ENCODE data around the gene THBD. TPM values are rescaled to one million over a fixed set of nuclear protein-coding genes. Genes with fewer than 3 reads are reported as not detected.
A peak's percentile ranks its signal among the peaks of the same experiment; 100 is the strongest.

Gene THBD
- total and polyA plus RNA-seq, 2 of the 4 experiments (the other 2 are of a cell fraction): 0.07 TPM; not detected in 1

- H3K4me3 ChIP-seq (ENCODE audit: insufficient read depth, low read depth, low read length): no peak overlapping the region
- H3K14ac ChIP-seq (replicated peaks; ENCODE audit: low read depth, low read length): no peak overlapping the region
- no TSS peak for BruUV-seq (replicated peaks)
- no peak overlapping the region for H3K4ac ChIP-seq (ENCODE audit: low read depth, low read length)
- H4K91ac ChIP-seq (ENCODE audit: insufficient read depth, low read depth, low read length): no peak overlapping the region
- no peak overlapping the region for H3K27ac ChIP-seq (ENCODE audit: insufficient read depth, low read length)
- DNase-seq: no peak
- ChIA-PET POLR2A (ENCODE audit: unreplicated experiment) (no interaction called here), CTCF (no interaction called here)
- no peaks in the 10 kb centered on the region for H4K20me1 ChIP-seq (ENCODE audit: insufficient read depth, low read length)
- no peak overlapping the region for H2BK15ac ChIP-seq (ENCODE audit: low read depth, low read length)
- H3K9ac ChIP-seq (ENCODE audit: low read depth, low read length): no peak overlapping the region
- no peak overlapping the region for H3K18ac ChIP-seq (ENCODE audit: low read depth, low read length)
- dilution Hi-C loops (cut with HindIII; ENCODE audit: low sequenced_read_pairs, unreplicated experiment) (no loop called here), in situ Hi-C loops (cut with MboI; ENCODE audit: low sequenced_read_pairs) (no loop called here), intact Hi-C loops (cut with micrococcal nuclease) (no loop called here)
- H2BK5ac ChIP-seq (ENCODE audit: low read depth, low read length, poor library complexity, severe bottlenecking): no peak overlapping the region
- no peaks in the 10 kb centered on the region for H3K4me1 ChIP-seq (ENCODE audit: control insufficient read depth, insufficient read depth, low read length)
- 100% methylated on average over 2 of the region's 5 CpGs; no CpG with 5 or more reads in 1 of the 2 experiments for WGBS, 2 experiments (ENCODE audit: extremely low coverage in 2 of 2, insufficient read length in 1 of 2)
- H3K9me3 ChIP-seq (ENCODE audit: control insufficient read depth, insufficient read depth, low read length): no peaks in the 10 kb centered on the region
- H2AK9ac ChIP-seq (replicated peaks; ENCODE audit: low read depth, low read length, poor library complexity): peak overlapping the region; percentile 9
- 0 out of 2 replicates have a peak, but pooled peaks cover under 1% of the 10 kb centered on the region for H3K27me3 ChIP-seq (ENCODE audit: control insufficient read depth, insufficient read depth, low read length)
- H3K56ac ChIP-seq (ENCODE audit: extremely low read depth, insufficient read depth, low read length): no peak overlapping the region
- TF ChIP-seq POLR2A (IDR thresholded peaks at IDR 0.05; ENCODE audit: low read depth, low read length) (no peak), SMC3 (IDR thresholded peaks at IDR 0.05; ENCODE audit: low read depth, low read length) (no peak), CTCF (conservative IDR thresholded peaks at IDR 0.05; ENCODE audit: low read depth, low read length) (no peak)
- no peak overlapping the region for H3K23ac ChIP-seq (ENCODE audit: low read depth, low read length)
- H2AFZ ChIP-seq (replicated peaks; ENCODE audit: low read length, poor library complexity): no peak overlapping the region
- no peaks in the 10 kb centered on the region for H3K9me1 ChIP-seq (ENCODE audit: insufficient read depth, low read length)
- no peak for ATAC-seq (ENCODE audit: low read depth)
- H3K36me3 ChIP-seq (ENCODE audit: control insufficient read depth, insufficient read depth, low read length): no peaks in the 10 kb centered on the region
- no peaks in the 10 kb centered on the region for H3K79me1 ChIP-seq (ENCODE audit: low read depth in 1 of 2, low read length in 2 of 2)
- no peak overlapping the region for H2AK5ac ChIP-seq (ENCODE audit: low read depth, low read length)
- H2BK20ac ChIP-seq (ENCODE audit: low read depth, low read length): no peak overlapping the region
- H4K5ac ChIP-seq (ENCODE audit: low read depth, low read length): no peak overlapping the region
- no peak overlapping the region for H2BK120ac ChIP-seq (ENCODE audit: low read depth, low read length)
- no peak overlapping the region for H4K8ac ChIP-seq (ENCODE audit: low read depth in 2 of 2, low read length in 2 of 2)
- no peak overlapping the region for H3K4me2 ChIP-seq (ENCODE audit: low read depth, low read length)
These were observed 39.4 kb downstream of the THBD start for GRCh38 chr20:23010096-23010495.
